HEK293 (cell line): ENCODE data around the gene WASF1.

ENCODE experiments used
- BCL11A ChIP-seq: fragments of 450-650 bp; formaldehyde crosslinking; IDR thresholded peaks from 2 replicates; pipeline ENCODE4 v1.5.1; 2016; ENCODE audit warnings: low read depth, missing biosample characterization, missing genetic modification characterization
- EGR2 ChIP-seq: fragments of 450-650 bp; formaldehyde crosslinking; IDR thresholded peaks from 2 replicates; pipeline ENCODE4 v1.5.1; 2016; ENCODE audit warnings: low read depth, missing biosample characterization, missing genetic modification characterization
- GLI2 ChIP-seq: fragments of 450-650 bp; formaldehyde crosslinking; IDR thresholded peaks from 2 replicates; pipeline ENCODE4; 2017; ENCODE audit warnings: missing biosample characterization, missing genetic modification characterization, low read depth, borderline replicate concordance
- GLIS1 ChIP-seq: fragments of 450-650 bp; formaldehyde crosslinking; IDR thresholded peaks from 2 replicates; pipeline ENCODE4 v1.5.1; 2016; ENCODE audit warnings: missing biosample characterization, missing genetic modification characterization
- KLF10 ChIP-seq: fragments of 450-650 bp; IDR thresholded peaks from 2 replicates; pipeline ENCODE4 v1.5.1; 2018; ENCODE audit warnings: missing biosample characterization, mild to moderate bottlenecking, missing genetic modification characterization
- KLF17 ChIP-seq: fragments of 450-650 bp; formaldehyde crosslinking; IDR thresholded peaks from 2 replicates; pipeline ENCODE4 v1.5.1; 2016; ENCODE audit warnings: missing biosample characterization, missing genetic modification characterization
- KLF8 ChIP-seq: fragments of 450-650 bp; formaldehyde crosslinking; IDR thresholded peaks from 2 replicates; pipeline ENCODE4 v1.5.1; 2016; ENCODE audit warnings: missing biosample characterization, missing genetic modification characterization
- PBX3 ChIP-seq: sonication (generic); formaldehyde crosslinking; IDR thresholded peaks from 2 replicates; pipeline ENCODE4 v1.8.1; 2022; ENCODE audit warnings: mild to moderate bottlenecking, moderate library complexity, missing genetic modification reagents
- PRDM2 ChIP-seq: fragments of 450-650 bp; formaldehyde crosslinking; IDR thresholded peaks from 2 replicates; pipeline ENCODE4 v1.5.1; 2016; ENCODE audit warnings: missing biosample characterization, missing genetic modification characterization, borderline replicate concordance
- SCRT1 ChIP-seq: fragments of 450-650 bp; formaldehyde crosslinking; IDR thresholded peaks from 2 replicates; pipeline ENCODE4 v1.5.1; 2016; ENCODE audit warnings: missing biosample characterization, missing genetic modification characterization, borderline replicate concordance
- SP7 ChIP-seq: fragments of 450-650 bp; formaldehyde crosslinking; IDR thresholded peaks from 2 replicates; pipeline ENCODE4 v1.5.1; 2016; ENCODE audit warnings: missing biosample characterization, missing genetic modification characterization
- YY2 ChIP-seq: fragments of 450-650 bp; formaldehyde crosslinking; IDR thresholded peaks from 2 replicates; pipeline ENCODE4 v1.5.1; 2016; ENCODE audit warnings: missing biosample characterization, missing genetic modification characterization
- ZBTB1 ChIP-seq: fragments of 450-650 bp; formaldehyde crosslinking; IDR thresholded peaks from 2 replicates; pipeline ENCODE4 v1.5.1; 2016; ENCODE audit warnings: missing biosample characterization, missing genetic modification characterization
- ZBTB20 ChIP-seq: fragments of 450-650 bp; formaldehyde crosslinking; IDR thresholded peaks from 2 replicates; pipeline ENCODE4 v1.5.1; 2016; ENCODE audit warnings: missing biosample characterization, missing genetic modification characterization
- ZBTB26 ChIP-seq: fragments of 450-650 bp; formaldehyde crosslinking; optimal IDR thresholded peaks from 2 replicates; pipeline ENCODE3; 2016; ENCODE audit warnings: missing biosample characterization, mild to moderate bottlenecking, missing genetic modification characterization
- ZNF132 ChIP-seq: fragments of 450-650 bp; formaldehyde crosslinking; IDR thresholded peaks from 2 replicates; pipeline ENCODE4 v1.5.1; 2017; ENCODE audit warnings: missing biosample characterization, missing genetic modification characterization, borderline replicate concordance
- ZNF157 ChIP-seq: fragments of 450-650 bp; formaldehyde crosslinking; IDR thresholded peaks from 2 replicates; pipeline ENCODE4 v1.5.1; 2016; ENCODE audit warnings: missing biosample characterization, missing genetic modification characterization
- ZNF169 ChIP-seq: fragments of 450-650 bp; formaldehyde crosslinking; IDR thresholded peaks from 2 replicates; pipeline ENCODE4 v1.5.1; 2016; ENCODE audit warnings: missing biosample characterization, missing genetic modification characterization
- ZNF24 ChIP-seq: fragments of 450-650 bp; formaldehyde crosslinking; IDR thresholded peaks from 2 replicates; pipeline ENCODE4 v1.5.1; 2016; ENCODE audit warnings: missing biosample characterization, missing genetic modification characterization
- ZNF248 ChIP-seq: fragments of 450-650 bp; formaldehyde crosslinking; IDR thresholded peaks from 2 replicates; pipeline ENCODE4 v1.5.1; 2017; ENCODE audit warnings: missing biosample characterization, missing genetic modification characterization
- ZNF48 ChIP-seq: fragments of 450-650 bp; formaldehyde crosslinking; IDR thresholded peaks from 2 replicates; pipeline ENCODE4 v1.5.1; 2016; ENCODE audit warnings: missing biosample characterization, missing genetic modification characterization
- ZNF561 ChIP-seq: fragments of 450-650 bp; IDR thresholded peaks from 2 replicates; pipeline ENCODE4 v1.5.1; 2018; ENCODE audit warnings: missing biosample characterization, missing genetic modification characterization, borderline replicate concordance
- ZNF596 ChIP-seq: fragments of 450-650 bp; IDR thresholded peaks from 2 replicates; pipeline ENCODE4 v1.5.0; 2018; ENCODE audit warnings: missing biosample characterization, mild to moderate bottlenecking, missing genetic modification characterization, moderate library complexity
- ZNF600 ChIP-seq: fragments of 450-650 bp; formaldehyde crosslinking; IDR thresholded peaks from 2 replicates; pipeline ENCODE4 v1.5.1; 2016; ENCODE audit warnings: missing biosample characterization, missing genetic modification characterization
- ZNF610 ChIP-seq: fragments of 450-650 bp; formaldehyde crosslinking; IDR thresholded peaks from 2 replicates; pipeline ENCODE4 v1.5.1; 2016; ENCODE audit warnings: missing biosample characterization, missing genetic modification characterization, borderline replicate concordance
- ZNF654 ChIP-seq: fragments of 450-650 bp; formaldehyde crosslinking; IDR thresholded peaks from 2 replicates; pipeline ENCODE4 v1.5.1; 2016; ENCODE audit warnings: low read depth, missing biosample characterization, missing genetic modification characterization
- ZNF76 ChIP-seq: fragments of 450-650 bp; formaldehyde crosslinking; IDR thresholded peaks from 2 replicates; pipeline ENCODE4; 2016; ENCODE audit warnings: low read depth, missing biosample characterization, missing genetic modification characterization, borderline replicate concordance
- ZNF830 ChIP-seq: fragments of 450-650 bp; IDR thresholded peaks from 2 replicates; pipeline ENCODE4 v1.5.0; 2018; ENCODE audit warnings: missing biosample characterization, missing genetic modification characterization, low read depth, mild to moderate bottlenecking, moderate library complexity
- ZSCAN5A ChIP-seq: fragments of 450-650 bp; formaldehyde crosslinking; IDR thresholded peaks from 2 replicates; pipeline ENCODE4 v1.5.1; 2016; ENCODE audit warnings: missing biosample characterization, missing genetic modification characterization

The WASF1 gene

GRCh38 chr6:110179406-110180227 lies at the start of gene WASF1 (continued):
- TF ChIP-seq ZSCAN5A (tag by site-specific recombination), result peak; percentile 30; the same call in 1 of the 2 replicates
- TF ChIP-seq PRDM2 (tag by site-specific recombination), result no peak
- no peak for TF ChIP-seq ZBTB1
- peak; percentile 96 for TF ChIP-seq KLF10
- TF ChIP-seq GLIS1 (tag by site-specific recombination), result 0 out of 2 replicates have a peak, but pooled peaks have one; percentile 47
- no peak for TF ChIP-seq ZNF48 (tag by site-specific recombination)
- peak; percentile 44; the same call in 1 of the 2 replicates for TF ChIP-seq ZBTB20 (tag by site-specific recombination)
- peak; percentile 96 for TF ChIP-seq ZNF76 (tag by site-specific recombination)
- TF ChIP-seq YY2 (tag by site-specific recombination), result peak; percentile 34; the same call in 1 of the 2 replicates
- no peak for TF ChIP-seq ZNF830 (tag by site-specific recombination)
- TF ChIP-seq BCL11A (tag by site-specific recombination), result no peak
- TF ChIP-seq SCRT1, result no peak
- no peak for TF ChIP-seq ZNF654 (tag by site-specific recombination)
- peak; percentile 77 for TF ChIP-seq SP7 (tag by site-specific recombination)
- peak; percentile 65 for TF ChIP-seq ZNF600 (tag by site-specific recombination)
- no peak for TF ChIP-seq ZNF248
- TF ChIP-seq EGR2 (tag by site-specific recombination), result peak; percentile 87
- TF ChIP-seq GLI2, result no peak
- no peak for TF ChIP-seq ZNF169 (tag by site-specific recombination)
- peak; percentile 85 for TF ChIP-seq ZBTB26 (tag by site-specific recombination)
- no peak for TF ChIP-seq ZNF132 (tag by site-specific recombination)
- peak; percentile 67; the same call in 1 of the 2 replicates for TF ChIP-seq ZNF24 (tag by site-specific recombination)
- peak; percentile 78 for TF ChIP-seq ZNF561
- TF ChIP-seq KLF8 (tag by site-specific recombination), result peak; percentile 89
- peak; percentile 78 for TF ChIP-seq KLF17 (tag by site-specific recombination)
- TF ChIP-seq ZNF596, result no peak
- TF ChIP-seq ZNF610 (tag by site-specific recombination), result peak; percentile 89
- TF ChIP-seq PBX3 (CRISPR knock-in tag), result 0 out of 2 replicates have a peak, but pooled peaks have one; percentile 36
- TF ChIP-seq ZNF157 (tag by site-specific recombination), result no peak
